Body of pancreas (tissue), 4 donors: Measurements from ENCODE around the gene LHFPL3.

Experiments used
- CTCF ChIP-seq, 7 experiments: fragments of 450-650 bp in 4 of 7; fragments of 200-600 bp in 3 of 7; sonication (generic) in 3 of 7; IDR thresholded peaks; one replicate each; pipeline ENCODE4 v1.5.1; 2016 to 2019; ENCODE audit warnings: antibody characterized with exemption in 7 of 7
- POLR2A ChIP-seq, 3 donors: fragments of 450-650 bp; IDR thresholded peaks; one replicate each; pipeline ENCODE4 v1.6.1; 2016; ENCODE audit warnings: antibody characterized with exemption in 3 of 3, mild to moderate bottlenecking in 2 of 3

DNA sequence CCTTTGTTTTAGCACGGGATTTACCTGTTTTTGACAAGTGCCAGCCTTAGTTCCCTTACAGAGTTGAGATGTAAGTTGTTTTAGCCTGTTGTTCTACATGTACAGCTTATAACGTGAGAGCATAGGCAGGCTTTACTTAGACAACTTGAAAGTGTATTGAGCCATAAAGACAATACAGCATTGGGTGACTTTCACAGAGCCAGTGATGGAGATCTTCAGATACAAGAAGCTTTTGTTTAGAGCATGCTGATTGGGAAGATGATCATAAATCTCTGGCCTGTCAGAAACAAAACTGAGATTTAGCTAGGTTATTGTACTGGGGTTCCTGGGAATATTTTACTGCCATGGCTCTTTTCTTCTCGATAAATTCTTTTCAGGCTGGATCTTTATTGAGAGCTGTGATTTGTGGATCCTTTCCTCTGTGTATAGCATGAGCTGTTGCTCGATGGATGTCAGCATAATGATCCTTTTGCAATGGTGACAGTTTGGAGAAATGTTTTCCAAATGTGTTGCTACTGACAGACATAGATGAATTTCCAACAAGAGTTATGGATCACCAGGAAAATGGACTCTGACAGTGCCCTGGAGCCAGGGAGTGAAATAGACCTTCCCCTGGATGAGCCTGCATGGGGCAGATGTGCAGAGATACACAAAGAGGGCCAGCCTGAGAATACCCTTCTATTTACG, 30.2 kb downstream of the LHFPL3 start:
- TF ChIP-seq POLR2A (IDR thresholded peaks at IDR 0.05) (no peak), CTCF (IDR thresholded peaks at IDR 0.05) (no peak)
